IPS-15b (cell line): ENCODE results near the gene PHF21A.
"Not testable (repeated sequence)": the region's sequence is repeated elsewhere in the genome, so short reads cannot be mapped to it uniquely, and the experiment has no call there.

Experiments used
- H3K27me3 ChIP-seq: one replicate; pipeline ENCODE4 v1.6.1; 2013; ENCODE audit warnings: low read length; ENCODE audit not compliant: control insufficient read depth, insufficient read depth
- H3K36me3 ChIP-seq: one replicate; pipeline ENCODE4 v1.6.1; 2013; ENCODE audit warnings: low read length; ENCODE audit not compliant: control insufficient read depth, insufficient read depth
- H3K4me1 ChIP-seq: one replicate; pipeline ENCODE4 v1.6.1; 2013; ENCODE audit warnings: mild to moderate bottlenecking, low read length; ENCODE audit not compliant: control insufficient read depth, insufficient read depth
- H3K4me3 ChIP-seq: one replicate; pipeline ENCODE4 v1.5.1; 2013; ENCODE audit warnings: low read depth, low read length
- H3K9ac ChIP-seq: one replicate; pipeline ENCODE4 v1.6.1; 2013; ENCODE audit warnings: low read depth, mild to moderate bottlenecking, low read length
- H3K9me3 ChIP-seq: one replicate; pipeline ENCODE4 v1.6.1; 2013; ENCODE audit warnings: mild to moderate bottlenecking, low read length; ENCODE audit not compliant: control insufficient read depth, insufficient read depth

Gene PHF21A

GRCh38 chr11:45997599-45997998 is 123.7 kb downstream of the PHF21A start:
- Histone ChIP-seq H3K9me3 (no peaks in the 10 kb centered on the region), H3K4me1 (peaks cover 24% of the 10 kb centered on the region), H3K36me3 (no peaks in the 10 kb centered on the region), H3K9ac (no peak overlapping the region), H3K4me3 (no peak overlapping the region), H3K27me3 (no peaks in the 10 kb centered on the region)

GRCh38 chr11:45995342-45995734 is 125.9 kb downstream of the PHF21A start:
- H3K9ac ChIP-seq, result no peak overlapping the region
- no peak overlapping the region for H3K4me3 ChIP-seq
- no peaks in the 10 kb centered on the region for H3K36me3 ChIP-seq
- H3K27me3 ChIP-seq, result no peaks in the 10 kb centered on the region
- H3K4me1 ChIP-seq, result peaks cover 21% of the 10 kb centered on the region
- H3K9me3 ChIP-seq, result no peaks in the 10 kb centered on the region

- H3K4me3 ChIP-seq, result no peak overlapping the region
- peaks cover 15% of the 10 kb centered on the region for H3K4me1 ChIP-seq
- no peaks in the 10 kb centered on the region for H3K9me3 ChIP-seq
- no peaks in the 10 kb centered on the region for H3K27me3 ChIP-seq
- no peaks in the 10 kb centered on the region for H3K36me3 ChIP-seq
- H3K9ac ChIP-seq, result peak overlapping the region; percentile 42
Observed at GRCh38 chr11:45994371-45995341, 126.6 kb downstream of the PHF21A start.

- H3K9ac ChIP-seq, result no peak overlapping the region
- peaks cover 15% of the 10 kb centered on the region for H3K4me1 ChIP-seq
- no peak overlapping the region for H3K4me3 ChIP-seq
- no peaks in the 10 kb centered on the region for H3K27me3 ChIP-seq
- no peaks in the 10 kb centered on the region for H3K36me3 ChIP-seq
- H3K9me3 ChIP-seq, result no peaks in the 10 kb centered on the region
Observed at GRCh38 chr11:45993531-45994001, 127.7 kb downstream of the PHF21A start.

GRCh38 chr11:45988921-45989320 is 132.3 kb downstream of the PHF21A start:
- no peak overlapping the region for H3K9ac ChIP-seq
- H3K4me1 ChIP-seq, result peaks cover 11% of the 10 kb centered on the region
- H3K9me3 ChIP-seq, result no peaks in the 10 kb centered on the region
- H3K36me3 ChIP-seq, result no peaks in the 10 kb centered on the region
- H3K4me3 ChIP-seq, result no peak overlapping the region
- H3K27me3 ChIP-seq, result no peaks in the 10 kb centered on the region

GRCh38 chr11:45985212-45985611 is 136.0 kb downstream of the PHF21A start:
- Histone ChIP-seq H3K27me3 (no peaks in the 10 kb centered on the region), H3K4me1 (peaks cover 24% of the 10 kb centered on the region), H3K4me3 (no peak overlapping the region), H3K36me3 (no peaks in the 10 kb centered on the region), H3K9ac (no peak overlapping the region), H3K9me3 (no peaks in the 10 kb centered on the region)

GRCh38 chr11:45984192-45984591 is 137.1 kb downstream of the PHF21A start:
- H3K9me3 ChIP-seq, result no peaks in the 10 kb centered on the region
- H3K9ac ChIP-seq, result no peak overlapping the region
- no peaks in the 10 kb centered on the region for H3K27me3 ChIP-seq
- peaks cover 24% of the 10 kb centered on the region for H3K4me1 ChIP-seq
- no peaks in the 10 kb centered on the region for H3K36me3 ChIP-seq
- H3K4me3 ChIP-seq, result no peak overlapping the region

GRCh38 chr11:45983471-45983845 is 137.8 kb downstream of the PHF21A start:
- Histone ChIP-seq H3K4me1 (peaks cover 24% of the 10 kb centered on the region), H3K27me3 (no peaks in the 10 kb centered on the region), H3K4me3 (no peak overlapping the region), H3K9me3 (no peaks in the 10 kb centered on the region), H3K36me3 (peaks cover under 1% of the 10 kb centered on the region), H3K9ac (no peak overlapping the region)

GRCh38 chr11:45982656-45983470 is 138.4 kb downstream of the PHF21A start:
- Histone ChIP-seq H3K4me3 (no peak overlapping the region), H3K27me3 (no peaks in the 10 kb centered on the region), H3K9ac (no peak overlapping the region), H3K4me1 (peaks cover 24% of the 10 kb centered on the region), H3K9me3 (no peaks in the 10 kb centered on the region), H3K36me3 (peaks cover 4% of the 10 kb centered on the region)

- not testable (repeated sequence) for H3K27me3 ChIP-seq, H3K4me3 ChIP-seq
Observed at GRCh38 chr11:45981826-45982225, 139.4 kb downstream of the PHF21A start.

GRCh38 chr11:45974806-45975205 is 146.4 kb downstream of the PHF21A start:
- Histone ChIP-seq H3K9ac (no peak overlapping the region), H3K36me3 (peaks cover 6% of the 10 kb centered on the region), H3K4me3 (no peak overlapping the region), H3K27me3 (no peaks in the 10 kb centered on the region), H3K9me3 (no peaks in the 10 kb centered on the region), H3K4me1 (no peaks in the 10 kb centered on the region)

More at GRCh38 chr11:45981826-45982225, 139.4 kb downstream of the PHF21A start:
- H3K9ac ChIP-seq, H3K36me3 ChIP-seq, H3K9me3 ChIP-seq: not testable (repeated sequence)
- peaks cover 24% of the 10 kb centered on the region for H3K4me1 ChIP-seq
